Nephron (organoid): ENCODE results near the gene CEP85.

Source experiments
- H3K27ac Mint-ChIP-seq, 3 experiments: 2 replicates each; pipeline ENCODE4 v1.8.0; 2020; ENCODE audit warnings: mixed read lengths in 3 of 3, mild to moderate bottlenecking in 2 of 3, moderate library complexity in 1 of 3
- H3K27me3 Mint-ChIP-seq: 2 replicates; pipeline ENCODE4 v1.8.0; 2021; ENCODE audit warnings: low read depth, mild to moderate bottlenecking, moderate library complexity, mixed read lengths
- H3K36me3 Mint-ChIP-seq: 2 replicates; pipeline ENCODE4 v1.8.0; 2020; ENCODE audit warnings: low read depth, mixed read lengths
- H3K4me1 Mint-ChIP-seq: 2 replicates; pipeline ENCODE4 v1.8.0; 2020; ENCODE audit warnings: mixed read lengths
- H3K4me3 Mint-ChIP-seq, 3 experiments: 2 replicates each; pipeline ENCODE4 v1.8.0; 2020; ENCODE audit warnings: mild to moderate bottlenecking in 3 of 3, mixed read lengths in 3 of 3, moderate library complexity in 2 of 3
- H3K9me3 Mint-ChIP-seq: 2 replicates; pipeline ENCODE4 v1.8.0; 2020; ENCODE audit warnings: mixed read lengths
- CTCF ChIP-seq, 3 experiments: fragments of 200-600 bp; sonication (generic); IDR thresholded peaks; one replicate each; pipeline ENCODE4 v1.5.0; 2021; ENCODE audit warnings: antibody characterized with exemption in 3 of 3; ENCODE audit not compliant: unreplicated experiment in 3 of 3

The CEP85 gene

GRCh38 chr1:26277719-26278118 lies 43.7 kb downstream of the CEP85 start:
- no peak overlapping the region for H3K4me3 Mint-ChIP-seq
- H3K27ac Mint-ChIP-seq = peak overlapping the region; percentile 79 to 89 (median 81)
- H3K36me3 Mint-ChIP-seq = peaks cover 31% of the 10 kb centered on the region
- TF ChIP-seq CTCF (IDR thresholded peaks at IDR 0.05; ENCODE audit: unreplicated experiment in 3 of 3) = no peak
- H3K4me1 Mint-ChIP-seq = peaks cover 45% of the 10 kb centered on the region
- H3K27me3 Mint-ChIP-seq = peaks cover 1% of the 10 kb centered on the region
- no peaks in the 10 kb centered on the region for H3K9me3 Mint-ChIP-seq

GRCh38 chr1:26278303-26278702 lies 44.3 kb downstream of the CEP85 start:
- Mint-ChIP-seq H3K9me3 (no peaks in the 10 kb centered on the region), H3K36me3 (peaks cover 28% of the 10 kb centered on the region), H3K4me1 (peaks cover 51% of the 10 kb centered on the region), H3K27ac (peak overlapping the region; percentile 79 to 89 (median 81)), H3K4me3 (peak overlapping the region; percentile 26 to 55 (median 52)), H3K27me3 (peaks cover 5% of the 10 kb centered on the region)
- TF ChIP-seq CTCF (IDR thresholded peaks at IDR 0.05; ENCODE audit: unreplicated experiment in 3 of 3) = no peak

GRCh38 chr1:26278724-26279455 lies 44.9 kb downstream of the CEP85 start:
- no peak for TF ChIP-seq CTCF (IDR thresholded peaks at IDR 0.05; ENCODE audit: unreplicated experiment in 3 of 3)
- Mint-ChIP-seq H3K27me3 (peaks cover 5% of the 10 kb centered on the region), H3K4me1 (peaks cover 56% of the 10 kb centered on the region), H3K9me3 (no peaks in the 10 kb centered on the region), H3K36me3 (peaks cover 27% of the 10 kb centered on the region), H3K27ac (peak overlapping the region; percentile 79 to 87 (median 81)), H3K4me3 (peak overlapping the region; percentile 91 to 93 (median 93))

- Mint-ChIP-seq H3K27me3 (peaks cover 5% of the 10 kb centered on the region), H3K36me3 (peaks cover 20% of the 10 kb centered on the region), H3K4me1 (peaks cover 59% of the 10 kb centered on the region), H3K9me3 (no peaks in the 10 kb centered on the region), H3K4me3 (peak within 1 kb of the TSS; percentile 91 to 93 (median 93)), H3K27ac (peak within 1 kb of the TSS; percentile 79 to 90 (median 87))
- TF ChIP-seq CTCF (IDR thresholded peaks at IDR 0.05; ENCODE audit: unreplicated experiment in 3 of 3) = peak; percentile 19 to 43 (median 26)
Observed at GRCh38 chr1:26279456-26280332, 45.7 kb downstream of the CEP85 start, which contains the start of gene SH3BGRL3. Gene SH3BGRL3, plus strand, starts transcription at chr1:26280086. Its CDS starts 70 bp downstream, at chr1:26280156.

- Mint-ChIP-seq H3K4me3 (peak overlapping the region; percentile 91 to 93 (median 93)), H3K36me3 (peaks cover 18% of the 10 kb centered on the region), H3K9me3 (no peaks in the 10 kb centered on the region), H3K27me3 (peaks cover 5% of the 10 kb centered on the region), H3K4me1 (peaks cover 61% of the 10 kb centered on the region), H3K27ac (peak overlapping the region; percentile 50 to 90 (median 74))
- no peak for TF ChIP-seq CTCF (IDR thresholded peaks at IDR 0.05; ENCODE audit: unreplicated experiment in 3 of 3)
Observed at GRCh38 chr1:26280333-26281042, 46.5 kb downstream of the CEP85 start.
